HEK293 (cell line): ENCODE results near the gene XRN2.

Experiments used
- CTCF ChIA-PET: fragments of 350-600 bp; formaldehyde crosslinking; extraction: SDS; loops from one replicate; lab custom pipeline; 2021; ENCODE audit warnings: antibody characterized with exemption; lab: Yijun Ruan, JAX
- POLR2A ChIA-PET: fragments of 300-600 bp; formaldehyde crosslinking; extraction: SDS; loops from one replicate; lab custom pipeline; 2020; ENCODE audit warnings: antibody characterized with exemption, inconsistent platforms; lab: Yijun Ruan, JAX
- H3K27ac ChIP-seq: fragments of 200-500 bp; sonication (Bioruptor generic); 2 replicates; pipeline ENCODE4 v1.5.1; 2014; ENCODE audit warnings: low read depth, low read length, control low read depth, inconsistent platforms; ENCODE audit errors: extremely low read depth
- H3K36me3 ChIP-seq, 2 experiments: fragments of 200-500 bp in 1 of 2; sonication (Bioruptor generic) in 1 of 2; 1 replicate in 1 of 2; 2 replicates in 1 of 2; pipeline ENCODE4 v1.5.1; 2014 to 2017; ENCODE audit warnings: inconsistent platforms in 2 of 2, low read length in 2 of 2; ENCODE audit not compliant: control insufficient read depth in 2 of 2, insufficient read depth in 1 of 2
- H3K4me1 ChIP-seq: fragments of 200-500 bp; sonication (Bioruptor generic); 2 replicates; pipeline ENCODE4 v1.5.1; 2014; ENCODE audit warnings: mild to moderate bottlenecking, low read length, inconsistent platforms; ENCODE audit not compliant: control insufficient read depth, insufficient read depth
- H3K4me3 ChIP-seq: 2 replicates; pipeline ENCODE4 v1.5.1; 2011; ENCODE audit warnings: low read depth, mild to moderate bottlenecking, control low read depth, low read length, moderate library complexity
- H3K9me3 ChIP-seq: fragments of 200-500 bp; sonication (Bioruptor generic); 2 replicates; pipeline ENCODE4 v1.5.1; 2014; ENCODE audit warnings: low read depth, low read length, inconsistent platforms; ENCODE audit not compliant: control insufficient read depth, insufficient read depth
- BCL11B ChIP-seq: fragments of 450-650 bp; formaldehyde crosslinking; IDR thresholded peaks from 2 replicates; pipeline ENCODE4 v1.5.1; 2016; ENCODE audit warnings: low read depth, missing biosample characterization, missing genetic modification characterization
- HOXA7 ChIP-seq: sonication (generic); formaldehyde crosslinking; IDR thresholded peaks from 2 replicates; pipeline ENCODE4 v1.8.1; 2022; ENCODE audit warnings: missing genetic modification reagents, borderline replicate concordance
- KLF10 ChIP-seq: fragments of 450-650 bp; IDR thresholded peaks from 2 replicates; pipeline ENCODE4 v1.5.1; 2018; ENCODE audit warnings: missing biosample characterization, mild to moderate bottlenecking, missing genetic modification characterization
- KLF9 ChIP-seq: fragments of 450-650 bp; formaldehyde crosslinking; IDR thresholded peaks from 2 replicates; pipeline ENCODE4 v1.5.1; 2016; ENCODE audit warnings: missing biosample characterization, missing genetic modification characterization, low read depth
- MEIS1 ChIP-seq: sonication (generic); formaldehyde crosslinking; IDR thresholded peaks from 2 replicates; pipeline ENCODE4 v1.8.1; 2022; ENCODE audit warnings: missing genetic modification reagents, mild to moderate bottlenecking, borderline replicate concordance
- PBX3 ChIP-seq: sonication (generic); formaldehyde crosslinking; IDR thresholded peaks from 2 replicates; pipeline ENCODE4 v1.8.1; 2022; ENCODE audit warnings: mild to moderate bottlenecking, moderate library complexity, missing genetic modification reagents
- SCRT1 ChIP-seq: fragments of 450-650 bp; formaldehyde crosslinking; IDR thresholded peaks from 2 replicates; pipeline ENCODE4 v1.5.1; 2016; ENCODE audit warnings: missing biosample characterization, missing genetic modification characterization, borderline replicate concordance
- ZBTB17 ChIP-seq: fragments of 450-650 bp; formaldehyde crosslinking; IDR thresholded peaks from 2 replicates; pipeline ENCODE4 v1.5.1; 2016; ENCODE audit warnings: missing biosample characterization, missing genetic modification characterization
- ZBTB20 ChIP-seq: fragments of 450-650 bp; formaldehyde crosslinking; IDR thresholded peaks from 2 replicates; pipeline ENCODE4 v1.5.1; 2016; ENCODE audit warnings: missing biosample characterization, missing genetic modification characterization
- ZNF169 ChIP-seq: fragments of 450-650 bp; formaldehyde crosslinking; IDR thresholded peaks from 2 replicates; pipeline ENCODE4 v1.5.1; 2016; ENCODE audit warnings: missing biosample characterization, missing genetic modification characterization
- ZNF214 ChIP-seq: fragments of 450-650 bp; formaldehyde crosslinking; IDR thresholded peaks from 2 replicates; pipeline ENCODE4 v1.5.1; 2017; ENCODE audit warnings: missing biosample characterization, mild to moderate bottlenecking, missing genetic modification characterization, borderline replicate concordance
- ZNF26 ChIP-seq: fragments of 450-650 bp; formaldehyde crosslinking; IDR thresholded peaks from 2 replicates; pipeline ENCODE4 v1.5.1; 2016; ENCODE audit warnings: missing biosample characterization, missing genetic modification characterization
- ZNF324 ChIP-seq: fragments of 450-650 bp; formaldehyde crosslinking; IDR thresholded peaks from 2 replicates; pipeline ENCODE4 v1.5.1; 2016; ENCODE audit warnings: missing biosample characterization, missing genetic modification characterization
- ZNF518A ChIP-seq: fragments of 450-650 bp; formaldehyde crosslinking; conservative IDR thresholded peaks from 2 replicates; pipeline ENCODE4 v1.5.1; 2016; ENCODE audit warnings: low read depth, missing biosample characterization, missing genetic modification characterization
- ZNF529 ChIP-seq: fragments of 450-650 bp; formaldehyde crosslinking; IDR thresholded peaks from 2 replicates; pipeline ENCODE4 v1.5.1; 2017; ENCODE audit warnings: missing genetic modification characterization, missing biosample characterization; ENCODE audit not compliant: insufficient replicate concordance
- ZNF585B ChIP-seq: fragments of 450-650 bp; formaldehyde crosslinking; IDR thresholded peaks from 2 replicates; pipeline ENCODE4 v1.5.1; 2016; ENCODE audit warnings: missing biosample characterization, missing genetic modification characterization
- ZNF654 ChIP-seq: fragments of 450-650 bp; formaldehyde crosslinking; IDR thresholded peaks from 2 replicates; pipeline ENCODE4 v1.5.1; 2016; ENCODE audit warnings: low read depth, missing biosample characterization, missing genetic modification characterization
- ZNF658 ChIP-seq: fragments of 450-650 bp; formaldehyde crosslinking; IDR thresholded peaks from 2 replicates; pipeline ENCODE4; 2016; ENCODE audit warnings: missing biosample characterization, missing genetic modification characterization
- ZNF768 ChIP-seq: fragments of 450-650 bp; formaldehyde crosslinking; IDR thresholded peaks from 2 replicates; pipeline ENCODE4 v1.5.1; 2018; ENCODE audit warnings: missing biosample characterization, mild to moderate bottlenecking, missing genetic modification characterization
- ZNF792 ChIP-seq: fragments of 450-650 bp; formaldehyde crosslinking; IDR thresholded peaks from 2 replicates; pipeline ENCODE4 v1.5.1; 2016; ENCODE audit warnings: missing biosample characterization, missing genetic modification characterization
- ZSCAN4 ChIP-seq: fragments of 450-650 bp; formaldehyde crosslinking; IDR thresholded peaks from 2 replicates; pipeline ENCODE4 v1.5.1; 2017; ENCODE audit warnings: missing biosample characterization, missing genetic modification characterization

The XRN2 gene

GRCh38 chr20:21259346-21259745 lies 43.8 kb upstream of the XRN2 start (continued):
- TF ChIP-seq ZNF518A (tag by site-specific recombination) (no peak), PBX3 (CRISPR knock-in tag) (no peak), ZNF324 (no peak)

GRCh38 chr20:21262812-21263211 lies 40.3 kb upstream of the XRN2 start:
- Histone ChIP-seq H3K9me3 (no peaks in the 10 kb centered on the region), H3K27ac (no peak overlapping the region), H3K36me3 (no peaks in the 10 kb centered on the region), H3K4me3 (no peak overlapping the region), H3K4me1 (no peaks in the 10 kb centered on the region)
- ChIA-PET POLR2A (no interaction called here), CTCF (interaction anchor here (0.7 kb wide), 1 partner anchor 310 kb away, joined by 3 read pairs; no protein-coding TSS in a partner anchor)
- no peak for TF ChIP-seq ZNF768 (tag by site-specific recombination)
- no peak for TF ChIP-seq ZNF654
- TF ChIP-seq ZNF169 (tag by site-specific recombination): no peak
- no peak for TF ChIP-seq ZNF585B (tag by site-specific recombination)
- no peak for TF ChIP-seq KLF9 (tag by site-specific recombination)
- TF ChIP-seq ZNF792 (tag by site-specific recombination): no peak
- TF ChIP-seq ZNF658 (tag by site-specific recombination): no peak
- no peak for TF ChIP-seq ZNF324
- no peak for TF ChIP-seq ZBTB17 (tag by site-specific recombination)
- TF ChIP-seq ZNF26 (tag by site-specific recombination): no peak
- no peak for TF ChIP-seq KLF10
- TF ChIP-seq MEIS1 (CRISPR knock-in tag): no peak
- TF ChIP-seq ZNF529 (tag by site-specific recombination): no peak
- no peak for TF ChIP-seq ZSCAN4 (tag by site-specific recombination)
- no peak for TF ChIP-seq ZNF214 (tag by site-specific recombination)
- no peak for TF ChIP-seq HOXA7 (CRISPR knock-in tag)
- TF ChIP-seq BCL11B: no peak
- no peak for TF ChIP-seq ZBTB20 (tag by site-specific recombination)
- TF ChIP-seq SCRT1: no peak
- TF ChIP-seq ZNF518A (tag by site-specific recombination): no peak
